H9 (cell line): ENCODE results near the gene SYCN. TPM values are rescaled to one million over a fixed set of nuclear protein-coding genes. Genes with fewer than 3 reads are reported as not detected.

Experiments used
- DNase-seq: peaks from one replicate; pipeline ENCODE4 v3.0.0-alpha.2; 2017
- H2AFZ ChIP-seq: one replicate; pipeline ENCODE4 v1.6.1; 2013; ENCODE audit warnings: mild to moderate bottlenecking, low read length, control low read depth, moderate library complexity
- H2AK5ac ChIP-seq: 2 replicates; pipeline ENCODE4 v1.6.1; 2013; ENCODE audit warnings: low read length, control low read depth, mixed read lengths; ENCODE audit not compliant: insufficient read length
- H2BK120ac ChIP-seq: one replicate; pipeline ENCODE4 v1.6.1; 2013; ENCODE audit warnings: low read depth, mild to moderate bottlenecking, low read length, control low read depth, inconsistent platforms; ENCODE audit not compliant: poor library complexity, severe bottlenecking
- H2BK12ac ChIP-seq: 2 replicates; pipeline ENCODE4 v1.6.1; 2013; ENCODE audit warnings: low read length, control low read depth, mixed read lengths, low read depth; ENCODE audit not compliant: insufficient read length
- H2BK15ac ChIP-seq: 2 replicates; pipeline ENCODE4 v1.6.1; 2013; ENCODE audit warnings: low read depth, low read length, control low read depth
- H2BK20ac ChIP-seq: one replicate; pipeline ENCODE4 v1.6.1; 2013; ENCODE audit warnings: low read depth, mild to moderate bottlenecking, low read length, control low read depth, inconsistent platforms; ENCODE audit not compliant: poor library complexity, severe bottlenecking
- H2BK5ac ChIP-seq: 2 replicates; pipeline ENCODE4 v1.6.1; 2013; ENCODE audit warnings: low read length, control low read depth, mixed read lengths; ENCODE audit not compliant: insufficient read length
- H3K14ac ChIP-seq: 2 replicates; pipeline ENCODE4 v1.6.1; 2013; ENCODE audit warnings: low read length, control low read depth; ENCODE audit not compliant: insufficient read depth
- H3K18ac ChIP-seq: 2 replicates; pipeline ENCODE4 v1.6.1; 2013; ENCODE audit warnings: low read depth, mild to moderate bottlenecking, mixed read lengths, low read length, control low read depth; ENCODE audit not compliant: insufficient read length
- H3K23ac ChIP-seq: 2 replicates; pipeline ENCODE4 v1.6.1; 2013; ENCODE audit warnings: low read length, control low read depth, mixed read lengths, low read depth; ENCODE audit not compliant: insufficient read length
- H3K23me2 ChIP-seq: 2 replicates; pipeline ENCODE4 v1.6.1; 2013; ENCODE audit warnings: low read depth, mild to moderate bottlenecking, mixed read lengths, low read length, control low read depth; ENCODE audit not compliant: insufficient read length, poor library complexity, severe bottlenecking
- H3K27ac ChIP-seq: 2 replicates; pipeline ENCODE4 v1.5.1; 2013; ENCODE audit warnings: low read length, control low read depth, mixed read lengths, low read depth; ENCODE audit not compliant: insufficient read length
- H3K27me3 ChIP-seq: 2 replicates; pipeline ENCODE4 v1.6.1; 2013; ENCODE audit warnings: low read length, control low read depth, inconsistent platforms; ENCODE audit not compliant: insufficient read depth
- H3K4ac ChIP-seq: 2 replicates; pipeline ENCODE4 v1.6.1; 2013; ENCODE audit warnings: low read depth, mild to moderate bottlenecking, control low read depth, inconsistent platforms, low read length, moderate library complexity
- H3K4me1 ChIP-seq: 2 replicates; pipeline ENCODE4 v1.6.1; 2013; ENCODE audit warnings: low read length, control low read depth, inconsistent platforms; ENCODE audit not compliant: insufficient read depth
- H3K4me2 ChIP-seq: 2 replicates; pipeline ENCODE4 v1.6.1; 2013; ENCODE audit warnings: low read length, control low read depth, mixed read lengths; ENCODE audit not compliant: insufficient read length, insufficient read depth
- H3K56ac ChIP-seq: 2 replicates; pipeline ENCODE4 v1.6.1; 2013; ENCODE audit warnings: low read depth, mild to moderate bottlenecking, mixed read lengths, low read length, control low read depth; ENCODE audit not compliant: insufficient read length
- H3K79me1 ChIP-seq: 2 replicates; pipeline ENCODE4 v1.6.1; 2013; ENCODE audit warnings: low read depth, mild to moderate bottlenecking, moderate library complexity, low read length, control low read depth, inconsistent platforms; ENCODE audit not compliant: insufficient read depth, poor library complexity, severe bottlenecking
- H3K79me2 ChIP-seq: 2 replicates; pipeline ENCODE4 v1.6.1; 2013; ENCODE audit warnings: low read length, control low read depth, inconsistent platforms; ENCODE audit not compliant: insufficient read depth
- H3K9ac ChIP-seq: 2 replicates; pipeline ENCODE4 v1.6.1; 2013; ENCODE audit warnings: low read length, control low read depth, mixed read lengths; ENCODE audit not compliant: insufficient read length; ENCODE audit errors: extremely low read depth
- H3K9me3 ChIP-seq: one replicate; pipeline ENCODE4 v1.6.1; 2013; ENCODE audit warnings: low read depth, low read length, inconsistent platforms; ENCODE audit not compliant: control insufficient read depth
- H3T11ph ChIP-seq: one replicate; pipeline ENCODE4 v1.6.1; 2013; ENCODE audit warnings: mild to moderate bottlenecking, low read length, control low read depth, inconsistent platforms
- H4K20me1 ChIP-seq: one replicate; pipeline ENCODE4 v1.6.1; 2013; ENCODE audit not compliant: control insufficient read depth, insufficient read length, insufficient read depth
- H4K5ac ChIP-seq: 2 replicates; pipeline ENCODE4 v1.6.1; 2013; ENCODE audit warnings: low read depth, mild to moderate bottlenecking, mixed read lengths, low read length, control low read depth; ENCODE audit not compliant: insufficient read length
- H4K8ac ChIP-seq: replicated peaks from 2 replicates; pipeline ENCODE4 v1.6.1; 2013; ENCODE audit warnings: low read length, control low read depth, mixed read lengths, low read depth; ENCODE audit not compliant: insufficient read length
- H4K91ac ChIP-seq: 2 replicates; pipeline ENCODE4 v1.6.1; 2013; ENCODE audit warnings: low read depth, mild to moderate bottlenecking, moderate library complexity, mixed read lengths, low read length, control low read depth; ENCODE audit not compliant: insufficient read length
- H3K27ac Mint-ChIP-seq, 3 experiments: 2 replicates in 2 of 3; 3 replicates in 1 of 3; pipeline ENCODE4 v1.8.0; 2020 to 2021; ENCODE audit warnings: mixed read lengths in 3 of 3, mild to moderate bottlenecking in 1 of 3, moderate library complexity in 1 of 3
- H3K27me3 Mint-ChIP-seq: 2 replicates; pipeline ENCODE4 v1.8.0; 2021; ENCODE audit warnings: low read depth, mild to moderate bottlenecking, moderate library complexity, mixed read lengths
- H3K36me3 Mint-ChIP-seq, 3 experiments: 2 replicates in 2 of 3; 3 replicates in 1 of 3; pipeline ENCODE4 v1.8.0; 2020 to 2021; ENCODE audit warnings: low read depth in 3 of 3, mixed read lengths in 3 of 3; ENCODE audit not compliant: insufficient read depth in 1 of 3
- H3K4me1 Mint-ChIP-seq, 2 experiments: 2 replicates each; pipeline ENCODE4 v1.8.0; 2020; ENCODE audit warnings: mixed read lengths in 2 of 2
- H3K4me3 Mint-ChIP-seq, 2 experiments: 2 replicates in 1 of 2; 3 replicates in 1 of 2; pipeline ENCODE4 v1.8.0; 2020 to 2021; ENCODE audit warnings: mild to moderate bottlenecking in 2 of 2, mixed read lengths in 2 of 2, moderate library complexity in 1 of 2
- H3K9me3 Mint-ChIP-seq, 2 experiments: 2 replicates in 1 of 2; 3 replicates in 1 of 2; pipeline ENCODE4 v1.8.0; 2020; ENCODE audit warnings: mild to moderate bottlenecking in 2 of 2, mixed read lengths in 2 of 2, moderate library complexity in 1 of 2
- CTCF ChIP-seq: fragments of 200-600 bp; sonication (generic); conservative IDR thresholded peaks from 3 replicates; pipeline ENCODE4 v1.8.0; 2021; ENCODE audit warnings: antibody characterized with exemption, mild to moderate bottlenecking
- WGBS: extraction: QIAGEN DNeasy Blood & Tissue Kit; methylation state at CpG from one replicate; pipeline ENCODE4 v1.1.7; 2013; ENCODE audit warnings: missing lambda C conversion rate, low lambda C conversion rate, mixed read lengths; ENCODE audit not compliant: insufficient read length; ENCODE audit errors: extremely low coverage; 5-methylcytosine and 5-hydroxymethylcytosine counted together
- total RNA-seq: library from RNA; stranded (reverse); gene quantifications from 2 replicates; pipeline ENCODE4 v1.2.1, GENCODE V29; 2021

The SYCN gene
- total RNA-seq, 1 experiment from 2014 or later = not detected

- H2BK5ac ChIP-seq = no peak overlapping the region
- H2BK12ac ChIP-seq = no peak overlapping the region
- H3K4me1 ChIP-seq = peaks cover 5% of the 10 kb centered on the region; the same call in 1 of the 2 replicates
- H2BK15ac ChIP-seq = no peak overlapping the region
- H3K79me1 ChIP-seq = no peaks in the 10 kb centered on the region
- no peak overlapping the region for H3T11ph ChIP-seq
- Mint-ChIP-seq H3K27ac (peak overlapping the region in 2 of 3 experiments; percentile 70 to 75; a peak in 3 of 7 replicates), H3K4me3 (no peak overlapping the region), H3K4me1 (peaks cover 37 to 52% of the 10 kb centered on the region in 2 experiments), H3K36me3 (peaks cover 2 to 13% (median 6%) of the 10 kb centered on the region in 3 experiments; a peak in 6 of 7 replicates), H3K9me3 (no peaks in the 10 kb centered on the region), H3K27me3 (no peaks in the 10 kb centered on the region)
- H3K4me2 ChIP-seq = no peak overlapping the region
- H2BK120ac ChIP-seq = no peak overlapping the region
- peaks cover 5% of the 10 kb centered on the region for H4K20me1 ChIP-seq
- no peak overlapping the region for H4K91ac ChIP-seq
- no peak overlapping the region; the same call in 1 of the 2 replicates for H3K14ac ChIP-seq
- H3K4ac ChIP-seq = no peak overlapping the region
- H3K23ac ChIP-seq = no peak overlapping the region
- TF ChIP-seq CTCF = no peak
- no peak overlapping the region for H3K9ac ChIP-seq
- peaks cover 4% of the 10 kb centered on the region; the same call in 1 of the 2 replicates for H3K79me2 ChIP-seq
- H2AFZ ChIP-seq = no peak overlapping the region
- no peak overlapping the region for H3K27ac ChIP-seq
- H2BK20ac ChIP-seq = no peak overlapping the region
- DNase-seq = no peak
- no peak overlapping the region for H4K8ac ChIP-seq
- H4K5ac ChIP-seq = no peak overlapping the region
- H3K23me2 ChIP-seq = peaks cover 2% of the 10 kb centered on the region
- no peak overlapping the region for H3K18ac ChIP-seq
- H3K9me3 ChIP-seq = no peaks in the 10 kb centered on the region
- H3K56ac ChIP-seq = no peak overlapping the region
- no CpG with 5 or more reads among the region's 24 CpGs for WGBS
- no peak overlapping the region for H2AK5ac ChIP-seq
- H3K27me3 ChIP-seq = no peaks in the 10 kb centered on the region
These were observed 47.5 kb downstream of the SYCN start for GRCh38 chr19:39156326-39157230.
